HFFc6 (cell line): Measurements from ENCODE around the gene ZNF672. TPM values are rescaled to one million over a fixed set of nuclear protein-coding genes. Genes with fewer than 3 reads are reported as not detected.
"Not testable (repeated sequence)": the region's sequence is repeated elsewhere in the genome, so short reads cannot be mapped to it uniquely, and the experiment has no call there.

Experiments used
- DNase-seq: peaks from one replicate; pipeline ENCODE4 v3.0.0-alpha.2; 2018
- H3K27ac Mint-ChIP-seq: 2 replicates; pipeline ENCODE4 v1.8.0; 2020; ENCODE audit warnings: mild to moderate bottlenecking, mixed read lengths
- H3K27me3 Mint-ChIP-seq: 2 replicates; pipeline ENCODE4 v1.8.0; 2021; ENCODE audit warnings: mild to moderate bottlenecking, moderate library complexity, mixed read lengths; ENCODE audit not compliant: insufficient read depth
- H3K36me3 Mint-ChIP-seq: 2 replicates; pipeline ENCODE4 v1.8.0; 2021; ENCODE audit warnings: low read depth, mixed read lengths
- H3K4me1 Mint-ChIP-seq: 2 replicates; pipeline ENCODE4 v1.8.0; 2020; ENCODE audit warnings: low read depth, mixed read lengths
- H3K4me3 Mint-ChIP-seq: 2 replicates; pipeline ENCODE4 v1.8.0; 2020; ENCODE audit warnings: mild to moderate bottlenecking, moderate library complexity, mixed read lengths
- H3K9me3 Mint-ChIP-seq: 2 replicates; pipeline ENCODE4 v1.8.0; 2020; ENCODE audit warnings: mild to moderate bottlenecking, mixed read lengths
- long read RNA-seq: library from polyadenylated mRNA; unstranded; transcript quantifications from one replicate; pipeline ENCODE4 v2.0.0, GENCODE V29; 2019
- total RNA-seq, 6 experiments: library from RNA; stranded (reverse); fragmentation: NEBNext Ultra II Directional; extraction: Animal tissue kit (Norgen Biotek cat#: 25700); gene quantifications; 2 replicates in 1 of 6; 3 replicates in 5 of 6; pipeline ENCODE4 v1.2.3, GENCODE V29; 2021
- TF ChIP-seq, protein P1 (sequence below): fragments of 200-600 bp; sonication (generic); IDR thresholded peaks from 2 replicates; pipeline ENCODE4 v1.5.0; 2021; ENCODE audit warnings: antibody characterized with exemption, mild to moderate bottlenecking

The ZNF672 gene
- total RNA-seq, result 10 to 100 TPM; 13.8 to 20.8 (median 17.6) TPM
- long read RNA-seq, transcript ZNF672-201 (4 exons, 2,989 nt), result major isoform, 14 of 21 reads
- long read RNA-seq, partial matches to known transcripts, result 0 of 21 reads
- long read RNA-seq, other reads (novel, unspliced or antisense), result 6 of 21 reads

DNA sequence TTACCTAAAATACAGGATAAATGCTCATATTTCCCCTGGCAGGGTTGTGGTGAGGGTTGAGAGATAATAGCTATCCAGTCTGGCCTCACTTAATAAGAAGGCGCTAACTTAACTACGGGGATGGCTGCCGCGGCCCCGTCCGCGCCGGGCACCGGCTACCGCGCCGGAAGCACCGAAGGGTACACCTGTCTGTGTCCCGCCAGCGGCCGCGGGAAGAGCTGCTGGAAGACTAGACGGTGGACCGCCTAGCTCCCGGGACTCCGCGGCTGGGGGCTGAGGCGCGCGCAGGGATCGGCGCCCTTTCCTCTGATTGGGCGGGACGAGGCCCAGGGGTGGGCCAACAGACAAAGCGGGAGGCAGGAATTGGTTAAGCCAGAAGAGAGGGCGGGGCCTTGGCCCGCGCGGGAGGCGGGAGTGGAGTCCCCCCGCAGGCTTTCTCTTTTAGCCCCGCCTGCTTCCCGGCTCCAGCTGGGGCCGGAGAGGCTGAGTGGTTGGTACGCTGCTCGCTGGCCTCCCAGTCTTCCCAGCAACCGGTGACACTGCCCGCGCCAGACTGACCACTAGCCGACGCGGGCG is at the start of gene ZNF672:
Gene ZNF672 (plus strand): TSS at position 444 of the 576 bp plus-strand sequence. CDS start 9,051 bp downstream, outside the sequence.
- TF ChIP-seq, protein P1, sequence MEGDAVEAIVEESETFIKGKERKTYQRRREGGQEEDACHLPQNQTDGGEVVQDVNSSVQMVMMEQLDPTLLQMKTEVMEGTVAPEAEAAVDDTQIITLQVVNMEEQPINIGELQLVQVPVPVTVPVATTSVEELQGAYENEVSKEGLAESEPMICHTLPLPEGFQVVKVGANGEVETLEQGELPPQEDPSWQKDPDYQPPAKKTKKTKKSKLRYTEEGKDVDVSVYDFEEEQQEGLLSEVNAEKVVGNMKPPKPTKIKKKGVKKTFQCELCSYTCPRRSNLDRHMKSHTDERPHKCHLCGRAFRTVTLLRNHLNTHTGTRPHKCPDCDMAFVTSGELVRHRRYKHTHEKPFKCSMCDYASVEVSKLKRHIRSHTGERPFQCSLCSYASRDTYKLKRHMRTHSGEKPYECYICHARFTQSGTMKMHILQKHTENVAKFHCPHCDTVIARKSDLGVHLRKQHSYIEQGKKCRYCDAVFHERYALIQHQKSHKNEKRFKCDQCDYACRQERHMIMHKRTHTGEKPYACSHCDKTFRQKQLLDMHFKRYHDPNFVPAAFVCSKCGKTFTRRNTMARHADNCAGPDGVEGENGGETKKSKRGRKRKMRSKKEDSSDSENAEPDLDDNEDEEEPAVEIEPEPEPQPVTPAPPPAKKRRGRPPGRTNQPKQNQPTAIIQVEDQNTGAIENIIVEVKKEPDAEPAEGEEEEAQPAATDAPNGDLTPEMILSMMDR, result no peak
- Mint-ChIP-seq H3K4me1 (peaks cover 25% of the 10 kb centered on the region), H3K27ac (peak within 1 kb of the TSS; percentile 97), H3K9me3 (no peaks in the 10 kb centered on the region), H3K4me3 (no peak within 1 kb of the TSS; the same call in 1 of the 2 replicates), H3K27me3 (no peaks in the 10 kb centered on the region; the same call in 1 of the 2 replicates), H3K36me3 (no peaks in the 10 kb centered on the region)
- DNase-seq, result peak; percentile 98

DNA sequence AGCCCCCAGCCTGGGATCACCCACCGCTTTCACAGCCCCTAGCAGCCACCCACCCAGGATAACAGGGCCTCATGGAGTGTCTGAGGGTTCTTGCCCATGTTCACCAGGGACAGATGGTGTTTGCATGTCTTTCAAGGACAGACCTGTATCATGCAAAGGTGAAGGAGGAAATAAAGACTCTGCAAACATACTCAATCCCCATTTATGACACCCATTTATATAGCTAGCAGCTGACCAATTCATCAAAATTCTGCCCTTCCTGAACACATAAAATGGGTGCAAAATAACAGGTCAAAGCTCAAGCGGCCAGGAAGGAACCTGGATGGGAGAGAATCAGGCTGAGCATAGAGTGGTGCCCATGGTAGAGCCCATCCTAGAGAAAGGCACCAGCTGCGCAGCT is 49.7 kb upstream of the ZNF672 start:
- Mint-ChIP-seq H3K4me1 (no peaks in the 10 kb centered on the region), H3K4me3 (no peak overlapping the region), H3K36me3 (no peaks in the 10 kb centered on the region), H3K27me3 (peaks cover 3% of the 10 kb centered on the region), H3K9me3 (no peaks in the 10 kb centered on the region), H3K27ac (no peak overlapping the region)
- TF ChIP-seq, protein P1, result no peak
- no peak for DNase-seq

DNA sequence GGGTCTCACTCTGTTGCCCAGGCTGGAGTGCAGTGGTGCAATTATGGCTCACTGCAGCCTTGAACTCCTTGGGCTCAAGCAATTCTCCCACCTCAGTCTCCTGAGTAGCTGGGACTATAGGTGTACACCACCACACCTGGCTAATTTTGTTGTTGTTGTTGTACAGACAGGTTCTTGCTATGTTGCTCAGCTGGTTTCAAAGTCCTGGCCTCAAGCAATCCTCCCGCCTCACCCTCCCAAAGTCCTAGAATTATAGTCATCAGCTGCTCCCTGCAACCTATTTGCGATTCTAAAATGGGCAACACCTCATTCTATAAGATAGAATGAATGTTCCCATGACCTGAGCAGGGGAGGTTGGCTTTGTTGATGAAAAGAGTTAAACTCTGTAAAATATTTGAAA is 48.7 kb upstream of the ZNF672 start:
- H3K27ac Mint-ChIP-seq, DNase-seq, H3K4me1 Mint-ChIP-seq, H3K27me3 Mint-ChIP-seq, H3K9me3 Mint-ChIP-seq, H3K36me3 Mint-ChIP-seq, H3K4me3 Mint-ChIP-seq: not testable (repeated sequence)

DNA sequence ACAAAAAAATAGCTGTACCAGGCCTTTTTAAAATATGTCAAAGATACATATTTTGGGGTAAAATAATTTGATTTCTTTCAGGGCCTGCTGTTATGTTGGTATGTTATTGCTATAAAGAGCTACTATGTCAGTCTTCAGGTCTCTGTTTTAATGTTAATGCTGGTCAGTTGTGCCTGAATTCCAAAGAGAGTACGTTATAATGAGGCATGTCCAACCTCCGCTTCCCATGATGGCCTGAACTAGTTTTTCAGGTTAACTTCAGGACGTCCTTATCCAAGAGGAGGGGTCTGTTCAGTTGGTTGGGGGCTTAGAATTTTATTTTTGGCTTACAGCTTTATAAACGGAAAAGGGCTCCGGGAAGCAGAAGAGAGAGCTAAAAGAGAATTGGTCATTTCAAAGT is 47.6 kb upstream of the ZNF672 start:
- Mint-ChIP-seq H3K4me1 (no peaks in the 10 kb centered on the region), H3K4me3 (no peak overlapping the region), H3K36me3 (no peaks in the 10 kb centered on the region), H3K9me3 (peaks cover 4% of the 10 kb centered on the region; the same call in 1 of the 2 replicates), H3K27ac (no peak overlapping the region), H3K27me3 (peaks cover 3% of the 10 kb centered on the region)
- no peak for DNase-seq
- TF ChIP-seq, protein P1, result no peak

DNA sequence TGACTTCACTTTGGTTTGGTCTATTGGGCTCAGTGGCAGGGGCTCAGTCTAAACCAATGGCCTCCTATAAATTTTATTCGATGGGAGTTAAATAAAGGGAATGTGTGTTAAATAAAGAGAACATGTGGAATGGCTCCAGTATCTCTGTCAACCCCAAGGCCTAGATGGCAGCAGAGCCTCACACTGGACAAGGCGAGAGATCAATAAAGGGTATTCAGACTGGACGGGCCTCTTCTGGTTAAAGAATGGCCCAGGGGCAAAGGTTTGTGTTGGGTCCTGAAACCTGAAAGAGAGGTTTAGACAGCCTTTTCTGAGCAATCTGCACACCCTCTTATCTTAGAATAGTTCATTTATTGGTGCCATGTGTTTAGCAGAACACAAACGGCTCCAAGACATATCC is 47.0 kb upstream of the ZNF672 start:
- no peak for DNase-seq
- H3K27me3 Mint-ChIP-seq, result peaks cover 3% of the 10 kb centered on the region
- no peaks in the 10 kb centered on the region for H3K36me3 Mint-ChIP-seq
- no peaks in the 10 kb centered on the region for H3K4me1 Mint-ChIP-seq
- H3K9me3 Mint-ChIP-seq, result peaks cover 4% of the 10 kb centered on the region; the same call in 1 of the 2 replicates
- no peak overlapping the region for H3K4me3 Mint-ChIP-seq
- TF ChIP-seq, protein P1, result no peak
- no peak overlapping the region for H3K27ac Mint-ChIP-seq

DNA sequence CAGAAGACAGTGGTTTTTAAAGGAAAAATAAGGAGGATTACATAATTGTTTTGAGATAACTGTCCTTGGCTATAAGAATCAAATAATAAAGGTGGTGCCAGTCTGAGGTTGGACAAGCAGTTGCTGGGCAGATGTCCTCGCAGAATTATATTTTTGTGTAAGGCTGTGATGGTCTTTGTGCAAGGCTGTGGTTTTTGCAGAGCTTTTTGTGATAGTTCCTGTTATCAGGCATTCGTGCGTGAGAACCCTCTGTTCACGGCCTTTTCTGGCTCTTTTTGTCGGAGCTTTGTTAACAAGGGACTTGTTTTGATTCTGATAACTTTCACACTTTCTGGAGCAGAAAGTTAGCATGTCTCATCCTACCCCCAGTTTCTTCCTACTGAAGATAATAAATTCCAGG is 45.7 kb upstream of the ZNF672 start:
- Mint-ChIP-seq H3K4me1 (no peaks in the 10 kb centered on the region), H3K9me3 (peaks cover 4% of the 10 kb centered on the region; the same call in 1 of the 2 replicates), H3K4me3 (no peak overlapping the region), H3K27ac (no peak overlapping the region), H3K36me3 (no peaks in the 10 kb centered on the region), H3K27me3 (peaks cover 3% of the 10 kb centered on the region)
- TF ChIP-seq, protein P1, result no peak
- no peak for DNase-seq
